Fibroblast of skin of left biceps (primary cell): ENCODE results near the gene CILP.
A peak's percentile ranks its signal among the peaks of the same experiment; 100 is the strongest.

ENCODE experiments used
- DNase-seq, 2 experiments: peaks; one replicate each; pipeline ENCODE4 v3.0.0-alpha.2; 2013; ENCODE audit warnings: low read depth in 2 of 2

Gene CILP

DNA sequence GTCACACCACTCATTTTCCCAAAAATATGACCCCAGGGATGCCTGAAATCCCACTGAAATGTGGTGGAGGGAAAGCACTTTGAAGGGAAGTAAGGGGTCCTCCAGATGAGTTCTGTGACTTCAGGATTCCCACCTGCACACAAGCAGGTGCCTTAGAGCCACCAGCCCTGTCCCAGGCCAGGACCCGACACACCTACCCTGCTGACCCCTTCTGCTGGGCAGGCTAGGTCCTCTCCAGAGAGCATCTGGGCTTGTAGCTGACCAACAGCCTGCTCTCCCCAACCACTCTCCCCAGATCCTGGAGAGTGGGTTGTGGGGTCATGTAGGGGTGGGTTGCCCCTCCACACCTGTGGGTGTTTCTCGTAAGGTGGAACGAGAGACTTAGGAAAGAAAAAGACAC lies 14.9 kb upstream of the CILP start:
- DNase-seq: no peak

DNA sequence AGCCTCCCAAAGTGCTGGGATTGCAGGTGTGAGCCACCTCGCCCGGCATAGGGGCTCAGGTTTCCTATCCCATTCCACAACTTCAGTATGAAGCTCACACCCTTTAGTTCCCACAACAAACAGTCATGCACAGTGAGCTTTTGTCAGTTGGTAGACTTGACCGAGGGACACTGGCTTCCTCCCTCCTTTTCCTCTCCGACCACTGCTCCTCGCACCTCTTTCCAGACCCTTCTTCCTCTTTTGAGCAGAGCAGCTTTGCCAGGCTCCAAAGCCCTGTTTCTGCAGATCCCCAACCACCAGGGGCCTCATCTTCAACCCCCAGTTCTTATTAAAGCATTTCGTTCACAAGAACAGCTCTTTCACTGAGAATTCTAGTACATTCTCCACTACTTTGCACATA lies 12.7 kb upstream of the CILP start:
- no peak for DNase-seq

DNA sequence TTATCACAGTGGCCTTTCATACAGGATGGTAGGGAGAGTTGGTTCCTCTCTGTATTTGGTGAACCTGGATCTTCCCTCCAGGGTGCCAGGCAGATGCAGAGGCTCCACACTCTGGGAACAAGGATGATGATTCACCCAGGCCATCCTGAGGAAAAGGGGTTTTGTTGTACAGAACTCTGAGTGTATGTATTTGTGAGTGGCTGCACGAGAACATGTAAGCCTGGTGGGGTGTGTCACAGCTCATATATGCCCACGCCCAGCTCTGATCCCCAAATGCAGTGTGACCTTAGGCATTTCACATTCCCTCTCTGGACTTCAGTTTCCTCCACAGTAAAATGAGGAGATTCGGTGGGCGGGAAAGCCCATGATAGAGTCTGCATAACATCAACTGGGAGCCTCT lies 11.6 kb upstream of the CILP start:
- DNase-seq: no peak

DNA sequence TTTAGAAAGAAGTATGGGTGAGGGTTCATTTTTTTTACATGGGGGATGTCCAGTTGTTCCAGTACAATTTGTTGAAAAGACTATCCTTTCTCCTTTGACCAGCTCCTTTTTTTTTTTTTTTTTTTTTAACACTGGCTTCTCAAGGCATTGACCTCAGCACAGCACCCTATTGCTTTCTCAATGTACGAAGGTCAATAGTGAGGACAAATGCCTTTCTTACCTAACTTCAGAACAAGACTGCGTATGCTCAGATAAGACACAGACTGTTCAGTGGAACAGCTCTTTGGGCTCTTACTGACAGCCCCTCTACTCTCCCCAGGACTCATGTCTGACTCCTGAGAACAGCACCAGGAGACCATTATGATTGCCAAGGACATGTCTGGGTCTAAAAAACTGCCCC lies 10.4 kb upstream of the CILP start:
- no peak for DNase-seq

DNA sequence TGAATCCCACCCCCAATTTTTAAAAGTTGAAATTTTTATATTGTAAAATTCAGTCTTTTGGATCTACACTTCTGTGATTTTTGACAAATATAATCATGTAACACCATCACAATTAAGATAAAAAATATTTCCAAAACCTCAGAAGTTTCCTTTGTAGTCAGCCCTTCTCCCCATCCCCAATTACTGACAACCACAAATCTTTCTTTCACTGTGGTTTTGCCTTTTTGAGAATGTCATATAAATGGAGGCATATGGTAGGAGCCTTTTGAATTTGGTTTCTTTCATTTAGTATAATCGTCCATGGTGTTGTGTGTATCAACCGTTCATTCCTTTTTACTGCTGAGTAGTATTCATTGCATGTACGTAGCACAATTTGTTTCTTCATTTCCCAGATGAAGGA lies 7.9 kb upstream of the CILP start:
- no peak for DNase-seq

DNA sequence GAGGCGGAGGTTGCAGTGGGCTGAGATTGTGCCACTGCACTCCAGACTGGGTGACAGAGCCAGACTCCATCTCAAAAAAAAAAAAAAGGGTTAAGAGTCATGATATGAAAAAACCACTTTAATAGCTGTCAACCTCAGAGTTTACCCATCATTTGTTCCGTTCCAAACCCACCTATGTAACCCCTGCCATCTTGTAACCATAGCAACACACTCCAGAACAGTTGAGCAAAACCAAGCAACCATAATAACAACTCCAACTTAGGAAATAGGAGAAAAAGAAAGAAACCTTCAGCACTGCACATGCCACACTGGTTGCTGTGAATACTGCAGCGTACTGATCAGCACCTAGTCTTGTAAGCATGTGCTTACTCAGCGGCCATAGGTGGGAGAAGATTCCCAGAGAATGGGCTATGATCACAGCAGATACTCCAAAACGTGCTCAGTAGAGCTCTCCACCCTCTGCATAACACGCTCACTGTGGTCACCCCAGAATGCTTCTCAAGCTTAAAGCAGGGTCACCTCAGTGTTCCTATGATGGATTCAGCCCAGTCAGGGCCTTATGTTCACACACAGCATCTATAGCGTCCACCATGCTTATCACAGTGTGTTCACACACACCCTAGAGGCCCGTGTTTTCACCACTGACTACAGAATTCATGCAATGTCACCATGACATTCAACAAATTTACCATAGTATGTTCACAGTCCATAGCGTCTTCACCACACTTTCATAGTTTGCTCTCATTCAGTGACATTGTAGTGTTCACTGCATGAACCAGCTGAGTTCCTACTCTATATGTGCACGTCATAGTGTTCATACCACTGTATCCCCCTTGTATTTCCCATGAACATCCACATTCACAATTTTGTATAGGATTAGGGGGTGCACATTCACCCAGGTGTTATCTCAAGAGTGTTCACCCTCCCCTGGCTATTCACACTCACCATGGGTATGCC lies 6.5 kb upstream of the CILP start:
- DNase-seq: no peak

DNA sequence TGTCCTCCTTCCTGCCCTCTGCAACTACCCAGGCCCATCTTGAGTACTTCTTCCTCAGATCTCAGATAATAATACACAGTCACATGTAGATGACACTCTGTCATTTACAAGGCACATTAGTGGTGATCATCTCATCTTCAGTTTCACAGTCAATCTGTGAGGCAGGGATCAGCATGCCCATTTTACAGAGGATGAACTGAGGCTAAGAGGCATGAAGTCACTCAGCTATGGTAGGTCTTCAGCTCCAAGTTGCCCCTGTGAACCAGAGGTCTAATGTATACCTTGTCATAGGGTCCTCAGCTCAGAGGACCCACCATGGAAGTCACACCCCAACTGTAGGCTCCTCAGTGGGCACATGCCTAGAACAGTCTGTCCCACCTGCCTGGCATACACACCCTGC lies 4.2 kb upstream of the CILP start:
- DNase-seq: no peak

DNA sequence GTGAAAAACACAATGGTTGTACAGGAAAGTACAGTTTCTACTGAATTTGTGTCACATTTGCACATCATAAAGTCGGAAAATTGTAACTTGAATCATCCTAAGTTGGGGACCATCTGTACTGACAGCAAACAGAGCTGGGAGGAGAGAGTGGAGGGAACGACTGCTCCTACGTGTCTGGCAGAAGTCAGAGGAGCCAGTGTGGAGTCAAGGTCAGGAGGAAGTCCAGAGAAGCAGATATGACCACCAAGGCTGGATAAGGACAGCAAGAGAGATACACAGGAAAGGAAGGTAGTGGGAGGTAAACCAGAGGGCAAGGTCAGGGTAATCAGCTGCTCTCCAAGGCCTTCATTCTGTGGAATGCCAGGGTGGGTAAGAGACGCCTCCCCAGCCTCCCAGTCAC lies 2.7 kb upstream of the CILP start:
- no peak for DNase-seq

DNA sequence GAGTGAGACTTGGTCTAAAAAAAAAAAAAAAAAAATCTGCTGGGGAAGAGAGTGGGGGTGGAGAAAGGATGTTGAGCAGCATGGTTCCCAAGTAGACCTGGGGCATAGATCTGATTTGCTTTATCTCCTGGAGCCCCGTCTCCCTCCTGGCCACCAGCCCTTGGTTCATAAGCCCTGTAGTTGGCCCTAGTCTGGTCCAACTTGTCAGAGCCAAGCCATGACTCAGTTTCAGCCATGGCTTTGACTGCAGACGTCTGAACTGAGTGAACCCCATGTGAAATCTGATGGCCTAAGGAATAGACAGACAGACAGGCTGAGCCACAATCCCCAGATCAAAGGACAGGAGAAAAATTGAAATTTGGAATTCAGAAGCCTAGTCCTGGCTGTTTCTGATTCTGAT lies 2.0 kb upstream of the CILP start:
- DNase-seq: no peak

DNA sequence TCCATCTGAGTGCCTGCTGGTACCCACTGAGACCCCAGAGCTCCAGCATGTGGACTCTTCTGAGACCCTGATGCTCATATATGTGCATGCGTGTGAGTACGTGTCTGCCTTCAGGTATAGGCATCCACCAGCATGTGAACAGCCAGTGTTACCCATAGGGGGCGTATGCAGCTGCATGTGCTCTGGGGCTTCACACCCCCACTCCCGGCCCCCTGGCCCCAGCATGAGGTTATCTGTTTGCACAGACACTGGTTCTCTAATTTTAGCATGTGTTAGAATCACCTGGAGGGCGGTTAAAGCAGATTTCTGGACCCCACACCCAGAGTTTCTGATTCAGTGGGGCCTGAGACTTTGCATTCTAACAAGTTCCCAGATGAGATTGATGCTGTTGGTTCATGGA lies 824 bp upstream of the CILP start:
- no peak for DNase-seq

DNA sequence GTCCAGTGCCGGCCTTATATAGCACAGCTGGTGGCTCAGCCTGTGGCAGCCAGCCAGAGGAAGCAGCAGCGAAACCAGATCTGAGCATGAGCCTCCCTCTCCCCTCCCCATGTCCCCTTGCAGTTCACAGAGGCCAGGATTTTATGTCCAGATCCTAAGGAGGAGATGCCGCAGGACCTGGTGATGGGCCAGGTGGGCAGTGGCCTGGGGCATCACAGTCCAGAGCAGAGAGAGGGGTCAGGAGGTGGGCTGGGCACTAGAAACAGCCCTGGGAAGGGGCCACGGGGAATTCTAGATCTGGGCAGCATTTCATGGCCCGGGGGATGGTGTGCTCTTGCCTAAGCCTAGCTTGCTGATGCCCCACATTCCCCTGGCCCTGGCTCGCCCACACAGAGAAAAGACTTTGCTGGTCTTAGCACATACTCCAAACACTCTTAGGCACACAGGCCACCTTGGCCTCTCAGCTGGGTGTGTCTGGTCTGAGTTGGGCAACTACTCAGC lies 259 bp upstream of the CILP start:
- DNase-seq: peak; percentile 5 to 14

DNA sequence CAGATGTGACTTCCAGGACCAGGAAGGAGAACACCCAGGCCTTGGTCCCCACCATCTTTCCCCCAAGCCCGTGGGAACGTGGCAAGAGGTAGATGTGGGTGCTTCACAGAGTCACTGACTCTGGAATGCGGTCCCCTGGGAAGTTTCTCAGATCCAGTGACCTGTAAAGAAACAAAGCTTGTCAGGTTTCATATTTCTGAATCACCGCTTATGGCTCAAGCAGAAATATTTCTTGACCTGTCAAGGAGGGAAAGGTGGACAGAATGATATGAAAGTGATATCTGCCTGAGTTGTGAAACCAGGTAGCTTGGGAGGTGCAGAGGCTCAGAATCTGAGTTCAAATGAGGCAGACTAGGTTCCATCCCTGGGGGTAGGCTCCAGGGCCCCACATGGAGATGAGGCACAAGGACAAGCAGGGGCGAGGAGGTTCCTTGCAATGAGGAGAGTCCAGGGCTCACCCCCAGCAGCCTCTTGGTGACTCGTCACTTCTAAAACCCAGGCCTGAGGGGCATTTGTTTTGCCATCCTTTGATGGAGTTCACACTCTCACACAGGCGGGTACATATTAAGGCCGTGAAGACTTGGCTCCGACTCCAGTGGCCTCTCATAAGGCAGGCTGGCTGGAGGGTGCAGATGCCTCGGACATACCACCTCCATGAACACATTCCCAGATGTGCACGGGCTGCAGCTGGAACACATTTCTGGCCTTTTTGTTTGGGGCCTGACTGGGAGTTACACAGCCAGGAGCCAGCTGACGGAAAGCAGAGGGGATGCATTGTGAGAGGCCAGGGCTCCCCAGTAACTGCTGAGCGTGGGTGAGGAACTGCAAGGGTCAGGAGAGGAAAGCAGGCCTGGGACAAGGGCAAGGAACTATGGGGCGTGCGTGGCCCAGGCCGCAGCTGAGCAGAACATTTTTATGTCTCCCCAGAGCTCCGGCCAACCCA lies 1.3 kb downstream of the CILP start:
- no peak for DNase-seq

DNA sequence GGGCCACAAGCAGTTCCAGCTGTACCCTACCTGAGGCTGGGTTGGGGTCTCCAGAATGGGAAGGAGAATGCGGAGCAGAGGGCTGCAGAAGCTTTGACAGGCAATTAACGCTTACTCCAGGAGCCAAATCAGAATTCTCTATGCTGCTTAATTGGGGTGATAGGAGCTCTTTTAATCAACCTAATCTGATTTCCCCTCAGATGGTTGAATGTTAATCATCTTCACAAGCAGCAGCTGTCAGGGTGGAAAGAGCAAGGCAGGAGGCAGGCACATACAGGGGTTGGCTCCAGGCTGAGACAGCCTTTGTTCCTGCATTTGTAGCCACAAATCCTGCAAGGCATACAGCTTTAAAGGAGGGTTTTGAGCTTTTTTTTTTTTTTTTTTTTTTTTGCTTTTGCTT lies 2.6 kb downstream of the CILP start:
- no peak for DNase-seq

DNA sequence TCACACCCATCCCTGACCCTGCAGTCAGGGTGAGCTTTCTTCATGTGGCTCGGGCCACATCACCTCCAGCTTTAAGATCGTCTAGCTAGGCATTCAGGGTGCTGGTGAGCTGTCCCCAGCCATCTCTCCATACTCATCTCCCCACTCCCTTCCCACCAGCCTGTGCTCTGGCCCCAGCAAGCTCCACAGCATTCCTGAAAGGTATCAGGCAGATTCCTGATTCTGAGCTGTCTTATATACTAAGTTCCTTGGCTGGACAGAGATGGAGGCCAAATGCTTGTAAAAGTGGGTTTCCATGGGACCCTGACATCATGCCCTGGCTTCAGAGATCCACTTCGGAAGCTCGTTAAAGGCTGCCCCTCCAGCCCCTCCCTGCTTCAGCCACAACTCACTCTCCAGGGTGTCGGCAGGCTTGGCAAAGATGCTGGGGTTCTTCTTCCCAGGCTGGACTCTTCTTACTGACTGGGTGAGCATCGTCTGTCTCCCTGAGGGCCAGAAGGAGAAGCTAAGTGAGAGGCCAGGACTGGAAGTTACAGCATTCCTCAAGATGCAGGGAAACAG lies 3.9 kb downstream of the CILP start:
- DNase-seq: no peak

DNA sequence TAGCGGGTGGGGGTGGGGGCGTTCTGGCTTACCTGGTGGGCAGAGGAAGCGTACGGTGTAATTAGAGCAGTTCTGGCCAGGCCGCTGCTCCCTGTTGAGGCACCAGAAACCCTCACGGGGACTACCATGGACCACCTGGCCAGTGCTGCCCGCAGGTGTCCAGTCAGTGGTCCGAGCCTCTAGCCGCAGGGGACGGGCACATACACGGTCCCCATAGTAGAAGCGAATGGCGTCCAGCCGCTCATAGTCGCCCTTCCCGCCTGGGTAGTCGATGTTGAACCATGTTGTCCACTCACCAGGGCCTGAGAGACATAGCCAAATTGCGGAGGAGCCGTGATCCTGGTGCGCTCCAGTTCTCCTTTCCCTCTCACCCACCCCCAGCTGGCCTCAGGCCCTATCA lies 4.5 kb downstream of the CILP start:
- DNase-seq: no peak

DNA sequence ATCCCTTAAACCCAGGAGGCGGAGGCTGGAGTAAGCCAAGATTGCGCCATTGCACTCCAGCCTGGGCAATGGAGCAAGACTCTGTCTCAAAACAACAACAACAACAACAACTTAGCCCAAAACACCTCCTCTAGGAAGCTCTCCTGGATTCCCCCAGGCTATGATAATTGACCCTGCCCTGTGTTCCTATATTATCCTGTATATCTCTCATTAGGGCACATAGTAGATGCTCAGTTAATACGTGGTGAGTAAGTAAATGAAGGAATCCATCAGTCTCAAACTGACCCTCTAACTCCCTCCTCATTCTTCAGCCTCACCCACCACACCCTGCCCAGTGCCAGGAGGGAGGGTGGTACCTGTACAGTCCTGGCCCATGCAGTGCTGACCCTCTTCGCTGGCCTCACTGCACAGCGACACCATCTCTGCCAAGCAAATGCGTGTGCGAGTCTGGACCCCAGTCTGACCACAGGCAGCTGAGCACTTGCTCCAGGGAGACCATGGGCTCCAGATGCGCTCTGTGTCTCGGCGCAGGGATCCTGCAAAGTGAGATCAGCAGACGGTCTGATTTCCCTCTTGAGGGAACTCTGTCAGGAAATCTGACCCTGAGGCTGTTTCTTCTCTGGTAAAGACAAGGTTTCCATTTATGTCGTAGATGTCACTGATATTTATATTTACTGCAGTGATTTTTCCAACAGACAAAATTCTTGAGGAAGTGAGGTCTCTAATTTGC lies 6.2 kb downstream of the CILP start:
- no peak for DNase-seq

DNA sequence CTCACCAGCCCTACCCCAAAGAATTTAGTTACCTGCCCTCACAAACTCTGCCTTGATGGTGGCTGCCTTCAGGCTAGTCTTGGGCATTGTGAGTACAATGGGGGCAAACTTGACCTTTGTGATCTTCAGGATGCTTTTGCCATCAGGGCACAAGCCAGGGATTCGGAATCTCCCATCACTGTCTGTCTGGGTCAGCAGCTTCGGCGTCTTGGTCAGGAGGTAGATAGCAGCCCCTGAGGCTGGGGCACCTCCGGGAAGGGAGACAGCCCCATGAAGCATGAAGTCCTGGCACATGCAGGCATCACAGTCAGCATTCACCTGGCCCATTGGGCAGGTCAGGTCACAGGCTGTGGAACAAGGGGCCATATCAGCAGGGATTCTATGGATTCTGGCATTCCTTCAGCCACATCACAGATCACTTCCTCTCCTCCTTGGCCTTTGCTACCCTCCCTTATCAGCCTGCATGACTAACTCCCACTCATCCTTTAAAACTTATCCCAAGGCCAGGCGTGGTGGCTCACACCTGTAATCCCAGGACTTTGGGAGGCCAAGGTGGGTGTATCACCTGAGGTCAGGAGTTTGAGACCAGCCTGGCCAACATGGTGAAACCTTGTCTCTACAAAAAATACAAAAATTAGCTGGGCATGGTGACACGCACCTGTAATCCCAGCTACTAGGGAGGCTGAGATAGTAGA lies 6.9 kb downstream of the CILP start:
- DNase-seq: no peak

DNA sequence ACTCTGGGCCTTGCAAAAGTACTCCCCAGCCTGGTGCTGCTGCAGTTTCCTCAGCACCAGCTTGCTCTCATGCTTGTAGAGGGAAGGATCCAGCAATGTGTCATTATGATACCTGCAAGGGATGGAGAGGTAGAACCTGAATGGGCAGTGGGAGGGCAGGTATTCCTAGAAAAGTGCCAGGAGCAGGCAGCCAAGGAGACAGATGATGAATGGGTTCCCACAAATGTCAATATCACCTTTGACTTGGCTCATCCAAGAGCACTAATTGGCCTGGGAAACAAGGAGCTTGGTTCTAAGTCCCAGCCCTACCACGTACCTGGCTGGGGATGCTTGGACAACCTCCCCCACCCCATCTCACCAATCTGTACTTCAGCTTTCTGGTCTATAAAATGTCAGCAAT lies 9.4 kb downstream of the CILP start:
- no peak for DNase-seq

DNA sequence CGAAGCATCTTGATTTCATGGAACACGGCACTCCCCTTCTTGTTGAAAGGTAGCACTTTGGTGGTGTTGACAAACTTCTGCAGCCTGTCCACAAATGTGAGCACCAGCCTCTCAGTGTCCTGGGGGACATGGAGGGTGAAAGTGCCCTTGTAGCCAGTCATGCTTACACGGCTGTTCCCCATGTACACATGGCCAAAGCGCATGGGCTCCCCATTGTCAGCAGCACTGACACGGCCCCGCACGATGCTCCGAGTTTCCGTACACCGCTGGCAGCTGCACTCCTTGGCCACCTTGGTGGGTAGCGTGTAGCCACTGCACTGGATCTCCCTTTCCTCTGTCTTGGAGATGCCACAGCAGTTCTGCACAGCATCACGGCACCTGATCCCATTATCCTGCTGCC lies 12.7 kb downstream of the CILP start:
- no peak for DNase-seq

DNA sequence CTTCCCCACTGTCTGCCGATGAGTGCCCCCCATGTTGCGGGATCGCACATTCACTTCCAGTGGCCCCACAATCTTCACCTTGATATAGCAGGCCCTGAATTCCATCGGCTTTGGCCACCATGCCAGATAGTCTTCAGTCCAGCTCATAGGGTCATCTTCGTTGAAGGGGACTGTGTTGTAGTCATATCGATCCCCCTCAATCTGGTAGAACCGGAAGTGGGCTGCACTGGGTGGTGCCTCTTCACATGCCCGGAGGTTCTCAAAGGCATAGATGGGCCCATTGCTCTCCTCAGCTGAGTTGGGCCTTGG lies 14.0 kb downstream of the CILP start:
- DNase-seq: no peak

DNA sequence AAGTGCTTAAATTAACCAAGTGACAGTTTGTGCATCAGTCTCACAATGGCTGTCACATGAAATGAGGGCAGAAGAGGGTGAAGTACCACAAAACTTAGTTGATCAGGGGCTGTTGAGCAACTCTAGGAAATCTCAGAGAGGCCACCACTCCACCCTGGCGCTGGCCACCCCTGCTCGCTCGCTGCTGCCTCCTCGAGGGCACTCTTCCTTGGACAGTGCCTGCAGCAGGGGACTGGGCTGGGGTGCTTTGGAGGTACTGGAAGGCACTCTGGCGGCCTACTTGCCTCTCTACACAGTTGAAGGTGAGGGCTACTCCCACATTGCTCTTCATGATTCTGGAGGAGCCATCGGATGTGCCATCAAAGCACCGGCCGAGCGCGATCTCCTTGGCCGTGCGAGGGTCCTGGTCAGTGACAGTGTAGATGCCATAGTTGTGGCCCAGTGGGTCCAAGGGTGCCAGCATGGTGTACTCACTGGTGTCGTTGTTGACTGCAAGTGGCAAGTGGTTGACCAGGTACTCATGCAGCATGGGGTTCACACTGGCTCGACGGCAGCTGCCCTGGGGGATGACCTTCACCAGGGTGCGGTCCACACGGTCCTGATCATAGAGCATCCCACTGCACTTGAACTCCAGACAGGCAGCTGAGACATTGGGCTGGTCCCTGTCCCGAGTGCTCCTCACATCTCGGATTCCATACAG lies 14.5 kb downstream of the CILP start:
- DNase-seq: no peak
